Loucy (cell line): Measurements from ENCODE around the gene SBK3.

Experiments
- EZH2phosphoT487 ChIP-seq: fragments of 200-600 bp; IDR thresholded peaks from 2 replicates; pipeline ENCODE4 v1.6.1; 2018; ENCODE audit warnings: antibody characterized with exemption, mild to moderate bottlenecking, moderate library complexity, borderline replicate concordance
- TF ChIP-seq, protein P1 (sequence below): fragments of 200-600 bp; sonication (generic); conservative IDR thresholded peaks from 2 replicates; pipeline ENCODE4 v1.5.1; 2014; ENCODE audit warnings: mild to moderate bottlenecking, antibody characterized with exemption, low read length

DNA sequence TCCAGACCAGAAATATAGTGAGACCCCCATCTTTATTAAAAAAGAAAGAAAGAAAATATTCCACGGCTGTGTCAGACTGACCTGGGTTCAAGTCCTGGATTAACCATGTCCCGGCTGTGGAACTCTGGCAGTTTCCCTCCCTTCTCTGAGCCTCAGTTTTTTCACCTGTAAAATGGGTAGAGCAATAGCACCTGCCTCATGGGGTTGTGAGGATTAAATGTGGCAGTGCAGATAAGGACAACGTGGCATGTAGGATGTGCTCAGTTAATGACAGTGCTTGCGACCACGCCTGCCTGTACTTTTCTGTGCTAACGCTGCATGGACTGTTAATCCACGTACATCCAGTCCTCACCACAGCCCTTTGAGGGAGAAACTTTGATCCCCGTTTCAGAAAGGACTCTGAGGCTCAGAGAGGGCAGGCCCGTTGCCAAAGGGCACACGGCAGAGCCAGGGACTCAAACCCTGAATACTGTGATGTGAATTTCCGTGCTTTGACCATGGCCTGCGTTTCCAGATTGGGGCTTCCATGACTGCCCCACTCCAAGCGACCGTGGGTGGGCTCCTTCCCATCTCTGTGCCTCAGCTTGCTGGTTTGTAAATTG is 24.6 kb downstream of the SBK3 start:
- TF ChIP-seq, protein P1, sequence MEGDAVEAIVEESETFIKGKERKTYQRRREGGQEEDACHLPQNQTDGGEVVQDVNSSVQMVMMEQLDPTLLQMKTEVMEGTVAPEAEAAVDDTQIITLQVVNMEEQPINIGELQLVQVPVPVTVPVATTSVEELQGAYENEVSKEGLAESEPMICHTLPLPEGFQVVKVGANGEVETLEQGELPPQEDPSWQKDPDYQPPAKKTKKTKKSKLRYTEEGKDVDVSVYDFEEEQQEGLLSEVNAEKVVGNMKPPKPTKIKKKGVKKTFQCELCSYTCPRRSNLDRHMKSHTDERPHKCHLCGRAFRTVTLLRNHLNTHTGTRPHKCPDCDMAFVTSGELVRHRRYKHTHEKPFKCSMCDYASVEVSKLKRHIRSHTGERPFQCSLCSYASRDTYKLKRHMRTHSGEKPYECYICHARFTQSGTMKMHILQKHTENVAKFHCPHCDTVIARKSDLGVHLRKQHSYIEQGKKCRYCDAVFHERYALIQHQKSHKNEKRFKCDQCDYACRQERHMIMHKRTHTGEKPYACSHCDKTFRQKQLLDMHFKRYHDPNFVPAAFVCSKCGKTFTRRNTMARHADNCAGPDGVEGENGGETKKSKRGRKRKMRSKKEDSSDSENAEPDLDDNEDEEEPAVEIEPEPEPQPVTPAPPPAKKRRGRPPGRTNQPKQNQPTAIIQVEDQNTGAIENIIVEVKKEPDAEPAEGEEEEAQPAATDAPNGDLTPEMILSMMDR = no peak
- no peak for TF ChIP-seq EZH2phosphoT487
